Right lobe of liver (tissue), 6 donors: ENCODE results near the gene SV2C. TPM values are rescaled to one million over a fixed set of nuclear protein-coding genes. Genes with fewer than 3 reads are reported as not detected.

Experiments
- ATAC-seq, 4 donors: fragments of 200-7000 bp; cut with Tn5 transposase; one replicate each; pipeline ENCODE4 v1.9.1; 2020; ENCODE audit warnings: mild to moderate bottlenecking in 4 of 4, moderate library complexity in 4 of 4
- DNase-seq, 3 donors: peaks; one replicate each; pipeline ENCODE4 v3.0.0-alpha.2; 2020
- H3K27ac ChIP-seq, 3 donors: fragments of 200-600 bp; one replicate each; pipeline ENCODE4 v1.8.0; 2022
- H3K27me3 ChIP-seq, 2 donors: fragments of 200-600 bp; one replicate each; pipeline ENCODE4 v1.8.0; 2022
- H3K36me3 ChIP-seq, 4 donors: fragments of 200-600 bp; sonication (generic) in 1 of 4; one replicate each; pipeline versions ENCODE4 v1.5.1 to v1.8.0; 2017 to 2022; ENCODE audit warnings: control low read depth in 1 of 4
- H3K4me1 ChIP-seq, 4 donors: fragments of 200-600 bp; sonication (generic) in 1 of 4; one replicate each; pipeline versions ENCODE4 v1.5.1 to v1.8.0; 2017 to 2022; ENCODE audit warnings: control low read depth in 1 of 4
- H3K4me3 ChIP-seq, 3 donors: fragments of 200-600 bp; one replicate each; pipeline ENCODE4 v1.8.0; 2022
- H3K9me3 ChIP-seq, 4 donors: fragments of 200-600 bp; sonication (generic) in 1 of 4; one replicate each; pipeline versions ENCODE4 v1.5.1 to v1.8.0; 2017 to 2022; ENCODE audit warnings: control low read depth in 1 of 4
- POLR2A ChIP-seq: fragments of 450-650 bp; IDR thresholded peaks from one replicate; pipeline ENCODE4 v1.6.1; 2017; ENCODE audit warnings: antibody characterized with exemption, mild to moderate bottlenecking
- WGBS: methylation state at CpG from one replicate; pipeline ENCODE4 v1.1.6; 2018; ENCODE audit warnings: low coverage, low lambda C conversion rate; ENCODE audit not compliant: insufficient coverage; ENCODE audit errors: missing lambda C conversion rate; 5-methylcytosine and 5-hydroxymethylcytosine counted together
- intact Hi-C, 2 donors: fragments of 100-400 bp; cut with DNase I; formaldehyde crosslinking; loops; one replicate each; pipeline versions ENCODE4 v1.11.2 to v1.14.1; 2022
- total RNA-seq, 6 experiments: library from RNA; depleted of rRNA in 2 of 6; stranded (reverse); fragments of >200 nt in 2 of 6; fragmentation: NEBNext Ultra II Directional in 3 of 6; extraction: Animal tissue kit (Norgen Biotek cat#: 25700) in 3 of 6; gene quantifications; one replicate each; pipeline versions ENCODE4 v1.1.0 to v1.2.4, GENCODE V29; 2016 to 2023
- TF ChIP-seq, protein P1 (sequence below), 4 donors: fragments of 200-600 bp in 3 of 4; fragments of 450-650 bp in 1 of 4; IDR thresholded peaks; one replicate each; pipeline versions ENCODE4 v1.5.1 to v1.8.0; 2016 to 2022; ENCODE audit warnings: antibody characterized with exemption in 4 of 4, mild to moderate bottlenecking in 2 of 4
- donor health status: DM: no; HTN: yes; CAD: no.
- donor health status: DM: no; HTN: no; CAD: no.
- donor health status: DM: no; HTN: no; CAD: no.
- donor health status: DM: no; HTN: yes; CAD: no.
- donor health status: DM: no; HTN: yes; CAD: no.

The SV2C gene
- total RNA-seq, 6 experiments from 2014 or later, result under 0.01 to 0.05 (median 0.01) TPM; not detected in 2

DNA sequence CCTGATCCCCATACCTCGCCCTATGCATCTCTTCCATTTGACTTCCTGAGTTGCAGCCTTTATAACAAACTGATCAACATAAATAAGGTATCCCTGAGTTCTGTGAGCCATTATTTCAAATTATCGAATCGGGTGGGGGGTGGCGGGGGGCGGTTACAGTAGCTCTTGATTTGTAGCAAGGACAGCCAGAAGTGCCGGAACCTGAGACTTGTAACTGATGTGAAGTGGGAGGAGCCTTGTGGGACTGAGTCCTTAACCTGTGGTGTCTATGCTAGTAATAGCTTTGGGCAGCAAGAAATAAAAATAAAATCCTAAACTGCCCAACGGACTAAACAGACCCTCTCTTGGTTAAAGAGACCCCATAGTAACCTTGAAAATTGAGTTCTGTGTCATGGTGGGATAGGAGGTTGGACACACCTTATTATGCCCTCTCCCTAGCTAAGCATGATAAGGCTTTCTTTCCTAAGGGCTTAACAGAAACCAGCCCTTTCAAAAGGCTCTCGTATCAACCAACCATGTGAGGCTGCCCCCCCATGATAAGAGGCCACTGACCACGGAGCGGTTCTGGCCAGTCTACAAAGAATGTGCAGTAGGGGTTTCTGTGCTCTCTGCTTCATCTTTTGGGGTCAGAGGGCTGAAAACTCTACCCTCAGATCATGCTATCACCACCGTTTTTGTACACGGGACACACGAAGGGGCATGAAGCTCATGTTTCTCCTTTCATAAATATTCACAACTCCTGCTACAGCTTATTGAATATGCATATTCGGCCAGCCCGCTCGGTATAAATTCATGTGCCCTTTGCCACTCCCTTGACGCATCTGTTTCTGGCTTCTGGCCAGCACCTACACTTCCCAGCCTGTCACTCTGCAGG lies 280.4 kb downstream of the SV2C start:
- H3K9me3 ChIP-seq, result no peaks in the 10 kb centered on the region
- TF ChIP-seq, protein P1, sequence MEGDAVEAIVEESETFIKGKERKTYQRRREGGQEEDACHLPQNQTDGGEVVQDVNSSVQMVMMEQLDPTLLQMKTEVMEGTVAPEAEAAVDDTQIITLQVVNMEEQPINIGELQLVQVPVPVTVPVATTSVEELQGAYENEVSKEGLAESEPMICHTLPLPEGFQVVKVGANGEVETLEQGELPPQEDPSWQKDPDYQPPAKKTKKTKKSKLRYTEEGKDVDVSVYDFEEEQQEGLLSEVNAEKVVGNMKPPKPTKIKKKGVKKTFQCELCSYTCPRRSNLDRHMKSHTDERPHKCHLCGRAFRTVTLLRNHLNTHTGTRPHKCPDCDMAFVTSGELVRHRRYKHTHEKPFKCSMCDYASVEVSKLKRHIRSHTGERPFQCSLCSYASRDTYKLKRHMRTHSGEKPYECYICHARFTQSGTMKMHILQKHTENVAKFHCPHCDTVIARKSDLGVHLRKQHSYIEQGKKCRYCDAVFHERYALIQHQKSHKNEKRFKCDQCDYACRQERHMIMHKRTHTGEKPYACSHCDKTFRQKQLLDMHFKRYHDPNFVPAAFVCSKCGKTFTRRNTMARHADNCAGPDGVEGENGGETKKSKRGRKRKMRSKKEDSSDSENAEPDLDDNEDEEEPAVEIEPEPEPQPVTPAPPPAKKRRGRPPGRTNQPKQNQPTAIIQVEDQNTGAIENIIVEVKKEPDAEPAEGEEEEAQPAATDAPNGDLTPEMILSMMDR (IDR thresholded peaks at IDR 0.05), result no peak
- TF ChIP-seq POLR2A, result no peak
- no peak overlapping the region for H3K4me3 ChIP-seq
- no peaks in the 10 kb centered on the region for H3K36me3 ChIP-seq
- no peaks in the 10 kb centered on the region for H3K27me3 ChIP-seq
- WGBS, result 52% methylated on average over 13 of the region's 17 CpGs
- DNase-seq (peak; percentile 66 to 74 (median 67)), ATAC-seq (peak; percentile 77 to 90 (median 88))
- H3K27ac ChIP-seq, result no peak overlapping the region
- intact Hi-C loops, result no loop called here
- peaks cover 0 to 10% (median 4%) of the 10 kb centered on the region in 4 donors for H3K4me1 ChIP-seq

DNA sequence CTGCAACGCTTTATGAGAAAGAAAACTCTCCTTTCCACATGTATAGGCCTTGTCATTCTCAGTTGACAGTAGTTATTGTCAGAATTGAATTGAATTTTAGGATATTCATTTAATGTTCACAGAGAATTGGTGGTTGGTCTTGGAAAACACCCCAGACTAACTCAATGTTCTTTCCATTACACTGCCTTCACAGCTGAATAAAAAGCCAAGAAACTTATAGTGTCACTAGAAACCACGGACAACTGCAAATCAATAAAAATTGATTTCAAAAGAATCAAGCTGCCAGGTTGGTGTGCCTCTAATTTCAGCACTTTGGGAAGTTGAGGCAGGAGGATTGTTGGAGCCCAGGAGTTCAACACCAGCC lies 281.0 kb downstream of the SV2C start:
- Histone ChIP-seq H3K27me3 (no peaks in the 10 kb centered on the region), H3K27ac (no peak overlapping the region), H3K36me3 (no peaks in the 10 kb centered on the region), H3K9me3 (no peaks in the 10 kb centered on the region), H3K4me3 (no peak overlapping the region), H3K4me1 (peaks cover 0 to 10% (median 4%) of the 10 kb centered on the region in 4 donors)
- DNase-seq, result no peak
- no peak for TF ChIP-seq POLR2A
- TF ChIP-seq, protein P1 (IDR thresholded peaks at IDR 0.05), result no peak
- peak in 3 of 4 donors; percentile 30 to 43 (median 39) for ATAC-seq
- intact Hi-C loops, result no loop called here
- WGBS, result 15% methylated on average over 2 of the region's 2 CpGs

DNA sequence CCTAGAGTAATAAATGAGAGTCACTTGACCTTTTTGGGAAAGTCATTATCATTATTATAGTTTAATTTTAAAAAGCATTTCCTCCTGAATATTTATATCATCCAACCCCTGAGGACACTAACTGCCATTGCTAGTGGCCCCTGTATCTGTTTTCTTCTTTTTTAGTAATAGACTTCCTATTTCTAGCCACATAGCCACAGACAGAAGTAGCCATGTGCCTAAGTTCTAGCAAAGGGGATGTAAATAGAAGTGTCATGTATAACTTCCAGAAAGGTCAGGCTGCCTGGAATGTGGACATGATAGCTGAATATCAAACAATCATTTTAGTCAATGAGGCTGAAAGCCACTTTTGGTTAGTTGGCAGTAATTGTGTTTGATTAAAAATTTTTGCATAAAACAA lies 282.4 kb downstream of the SV2C start:
- intact Hi-C loops, result no loop called here
- peak in 2 of 4 donors; percentile 34 to 40 for ATAC-seq

DNA sequence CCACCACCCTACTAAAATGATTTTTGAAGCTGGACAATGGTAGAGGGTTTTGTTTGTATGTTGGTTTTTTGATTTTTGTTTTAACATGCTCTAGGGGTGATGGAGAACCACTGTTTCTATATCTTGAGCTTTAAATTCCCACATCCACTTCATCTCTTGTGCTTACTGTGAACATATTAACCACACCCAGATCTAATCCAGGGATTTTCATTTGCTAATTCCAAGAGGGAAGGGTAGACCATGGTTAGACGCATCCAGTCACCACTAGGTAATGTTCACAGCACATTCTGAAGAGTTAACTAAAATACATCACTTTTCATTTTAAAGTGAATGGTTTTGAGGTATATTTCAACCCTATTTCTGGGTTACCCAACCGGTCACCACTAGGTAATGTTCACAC lies 283.4 kb downstream of the SV2C start:
- WGBS, result 94% methylated on average over 2 of the region's 2 CpGs
- Histone ChIP-seq H3K9me3 (no peaks in the 10 kb centered on the region), H3K4me1 (peaks cover 0 to 11% (median 4%) of the 10 kb centered on the region in 4 donors), H3K4me3 (no peak overlapping the region), H3K36me3 (no peaks in the 10 kb centered on the region), H3K27ac (no peak overlapping the region), H3K27me3 (no peaks in the 10 kb centered on the region)
- DNase-seq (no peak), ATAC-seq (no peak)
- TF ChIP-seq, protein P1 (IDR thresholded peaks at IDR 0.05), result no peak
- TF ChIP-seq POLR2A, result no peak
- intact Hi-C loops, result no loop called here

More for the DNA sequence above, 282.4 kb downstream of the SV2C start:
- TF ChIP-seq POLR2A, result no peak
- TF ChIP-seq, protein P1 (IDR thresholded peaks at IDR 0.05), result no peak
- H3K4me3 ChIP-seq, result no peak overlapping the region
- H3K27me3 ChIP-seq, result no peaks in the 10 kb centered on the region
- no peak overlapping the region for H3K27ac ChIP-seq
- no peaks in the 10 kb centered on the region for H3K9me3 ChIP-seq
- H3K4me1 ChIP-seq, result peaks cover 0 to 10% (median 4%) of the 10 kb centered on the region in 4 donors
- no peak for DNase-seq
- no peaks in the 10 kb centered on the region for H3K36me3 ChIP-seq
